Activated CD8-positive, alpha-beta T cell treated with anti-CD3 and anti-CD28 coated beads for 36 hours (primary cell): ENCODE measurements around the gene RPS6KA3. TPM values are rescaled to one million over a fixed set of nuclear protein-coding genes. Genes with fewer than 3 reads are reported as not detected.
"Not testable (repeated sequence)": the region's sequence is repeated elsewhere in the genome, so short reads cannot be mapped to it uniquely, and the experiment has no call there.

Source experiments
- ATAC-seq: fragments of 200-7000 bp; cut with Tn5 transposase; one replicate; pipeline ENCODE4 v1.10.0; 2021; ENCODE audit warnings: mild to moderate bottlenecking, moderate library complexity
- CTCF ChIA-PET: fragments of 350-600 bp; sonication (Branson Sonifier 250); formaldehyde crosslinking; loops from one replicate; lab custom pipeline; 2021; ENCODE audit warnings: antibody characterized with exemption; lab: Charles Lee
- POLR2A ChIA-PET: fragments of 350-600 bp; sonication (Branson Sonifier 250); formaldehyde crosslinking; loops from one replicate; lab custom pipeline; 2021; ENCODE audit warnings: antibody characterized with exemption; lab: Charles Lee
- DNase-seq: peaks from one replicate; pipeline ENCODE4 v3.0.0-alpha.2; 2020
- H3K27ac Mint-ChIP-seq: one replicate; pipeline ENCODE4 v1.8.0; 2021; ENCODE audit warnings: mild to moderate bottlenecking, mixed read lengths
- H3K27me3 Mint-ChIP-seq: one replicate; pipeline ENCODE4 v1.8.0; 2021; ENCODE audit warnings: mixed read lengths
- H3K36me3 Mint-ChIP-seq: one replicate; pipeline ENCODE4 v1.8.0; 2021; ENCODE audit warnings: low read depth, mixed read lengths
- H3K4me1 Mint-ChIP-seq: one replicate; pipeline ENCODE4 v1.8.0; 2021; ENCODE audit warnings: low read depth, mixed read lengths
- H3K4me3 Mint-ChIP-seq: one replicate; pipeline ENCODE4 v1.8.0; 2021; ENCODE audit warnings: mild to moderate bottlenecking, moderate library complexity, mixed read lengths
- H3K9me3 Mint-ChIP-seq: one replicate; pipeline ENCODE4 v1.8.0; 2021; ENCODE audit warnings: mixed read lengths
- CTCF ChIP-seq: fragments of 200-600 bp; IDR thresholded peaks from one replicate; pipeline ENCODE4 v1.8.0; 2022; ENCODE audit warnings: antibody characterized with exemption, mild to moderate bottlenecking
- intact Hi-C: fragments of 100-400 bp; cut with micrococcal nuclease; formaldehyde crosslinking; loops from one replicate; pipeline ENCODE4 v1.10.0; 2022
- total RNA-seq, 2 experiments: library from RNA; stranded (reverse); gene quantifications; one replicate each; pipeline ENCODE4 v1.2.3, GENCODE V29; 2021

Gene RPS6KA3
- total RNA-seq, 2 experiments from 2014 or later: 52.6 to 56.9 TPM

GRCh38 chrX:20251691-20252090, 15.0 kb downstream of the RPS6KA3 start:
- ATAC-seq: no peak
- no peak for DNase-seq
- Mint-ChIP-seq H3K36me3 (peaks cover 28% of the 10 kb centered on the region), H3K9me3 (no peaks in the 10 kb centered on the region), H3K4me3 (no peak overlapping the region), H3K27me3 (no peaks in the 10 kb centered on the region), H3K27ac (peak overlapping the region; percentile 74), H3K4me1 (peaks cover 46% of the 10 kb centered on the region)
- intact Hi-C loops: loop anchor here (2.0 to 10.0 kb wide), 3 partner anchors 107 to 191 kb away; partner anchors contain the start of gene EIF1AX
- ChIA-PET CTCF (interaction anchor here (0.7 to 1.1 kb wide), 2 partner anchors 190 to 278 kb away, joined by 3 read pairs; no protein-coding TSS in a partner anchor), POLR2A (no interaction called here)
- TF ChIP-seq CTCF: no peak

GRCh38 chrX:20250146-20250545, 16.6 kb downstream of the RPS6KA3 start:
- H3K27me3 Mint-ChIP-seq, POLR2A ChIA-PET, H3K4me3 Mint-ChIP-seq, CTCF ChIA-PET, DNase-seq, H3K27ac Mint-ChIP-seq, ATAC-seq, H3K9me3 Mint-ChIP-seq: not testable (repeated sequence)
- peaks cover 43% of the 10 kb centered on the region for H3K4me1 Mint-ChIP-seq
- peaks cover 22% of the 10 kb centered on the region for H3K36me3 Mint-ChIP-seq
- intact Hi-C loops: loop anchor here (10.0 kb wide), 2 partner anchors 105 to 125 kb away; partner anchors contain the start of gene EIF1AX

- intact Hi-C loops: no loop called here
- Mint-ChIP-seq H3K36me3 (peaks cover 23% of the 10 kb centered on the region), H3K9me3 (no peaks in the 10 kb centered on the region), H3K4me3 (no peak overlapping the region), H3K27ac (peak overlapping the region; percentile 34), H3K4me1 (peaks cover 35% of the 10 kb centered on the region), H3K27me3 (no peaks in the 10 kb centered on the region)
- POLR2A ChIA-PET: interaction anchor here (0.6 kb wide), 1 partner anchor 17 kb away, joined by 3 read pairs; no protein-coding TSS in a partner anchor
- CTCF ChIA-PET: no interaction called here
- DNase-seq (no peak), ATAC-seq (no peak)
- TF ChIP-seq CTCF: no peak
Measured at GRCh38 chrX:20248592-20249192, 18.0 kb downstream of the RPS6KA3 start.

GRCh38 chrX:20244931-20245330, 21.8 kb downstream of the RPS6KA3 start:
- ChIA-PET POLR2A (no interaction called here), CTCF (interaction anchor here (1.0 kb wide), 1 partner anchor 8 kb away, joined by 3 read pairs; no protein-coding TSS in a partner anchor)
- TF ChIP-seq CTCF: no peak
- Mint-ChIP-seq H3K9me3 (peaks cover 2% of the 10 kb centered on the region), H3K27me3 (no peaks in the 10 kb centered on the region), H3K4me3 (no peak overlapping the region), H3K27ac (no peak overlapping the region), H3K36me3 (peaks cover 21% of the 10 kb centered on the region), H3K4me1 (peaks cover 28% of the 10 kb centered on the region)
- DNase-seq: no peak
- intact Hi-C loops: no loop called here
- no peak for ATAC-seq

GRCh38 chrX:20240201-20240600, 26.5 kb downstream of the RPS6KA3 start:
- H3K36me3 Mint-ChIP-seq: peaks cover 42% of the 10 kb centered on the region
- H3K27ac Mint-ChIP-seq: no peak overlapping the region
- no peak for DNase-seq
- CTCF ChIA-PET: interaction anchor here (1.5 kb wide), 1 partner anchor 13 kb away, joined by 4 read pairs; no protein-coding TSS in a partner anchor
- H3K27me3 Mint-ChIP-seq: no peaks in the 10 kb centered on the region
- H3K9me3 Mint-ChIP-seq: peaks cover 7% of the 10 kb centered on the region
- no peak overlapping the region for H3K4me3 Mint-ChIP-seq
- H3K4me1 Mint-ChIP-seq: peaks cover 32% of the 10 kb centered on the region
- no peak for ATAC-seq
- intact Hi-C loops: no loop called here
- POLR2A ChIA-PET: no interaction called here
- TF ChIP-seq CTCF: no peak
